PC-9 (cell line): ENCODE results near the gene ADAMTS8. TPM values are rescaled to one million over a fixed set of nuclear protein-coding genes. Genes with fewer than 3 reads are reported as not detected.

ENCODE experiments used
- BruUV-seq: library from RNA; stranded (reverse); fragments of 400-500 nt; replicated peaks from 2 replicates; lab custom pipeline; 2021; lab: Mats Ljungman, UMichigan
- CTCF ChIA-PET: fragments of 300-600 bp; sonication (Branson Sonifier 250); formaldehyde crosslinking; loops from one replicate; lab custom pipeline; 2022; ENCODE audit warnings: antibody characterized with exemption; lab: Charles Lee
- POLR2A ChIA-PET: fragments of 300-600 bp; sonication (Branson Sonifier 250); formaldehyde crosslinking; loops from one replicate; lab custom pipeline; 2022; ENCODE audit warnings: antibody characterized with exemption; ENCODE audit not compliant: unreplicated experiment; lab: Charles Lee
- DNase-seq, 2 experiments: peaks; one replicate each; pipeline versions ENCODE4 v3.0.0 to v3.0.0-alpha.2; 2015 to 2022; ENCODE audit warnings: mixed read lengths in 1 of 2
- H2AFZ ChIP-seq: fragments of 200-600 bp; sonication (generic); 2 replicates; pipeline ENCODE4 v1.8.1; 2017; ENCODE audit warnings: antibody characterized with exemption
- H3F3A ChIP-seq: fragments of 200-600 bp; sonication (generic); 2 replicates; pipeline ENCODE4 v1.8.1; 2017; ENCODE audit warnings: antibody characterized with exemption, mild to moderate bottlenecking, low read depth; ENCODE audit not compliant: insufficient read depth
- H3K27ac ChIP-seq: fragments of 200-600 bp; sonication (generic); 2 replicates; pipeline ENCODE4 v1.6.1; 2016; ENCODE audit warnings: mixed run types
- H3K27me3 ChIP-seq: fragments of 200-600 bp; sonication (generic); 2 replicates; pipeline ENCODE4 v1.6.1; 2016; ENCODE audit warnings: low read depth, mixed run types; ENCODE audit not compliant: insufficient read depth
- H3K36me3 ChIP-seq: fragments of 200-600 bp; sonication (generic); 2 replicates; pipeline ENCODE4 v1.6.1; 2016; ENCODE audit warnings: low read depth, mixed run types
- H3K4me1 ChIP-seq: fragments of 200-600 bp; sonication (generic); replicated peaks from 2 replicates; pipeline ENCODE4 v1.6.1; 2016; ENCODE audit warnings: mixed run types; ENCODE audit not compliant: insufficient read depth
- H3K4me2 ChIP-seq: fragments of 200-600 bp; sonication (generic); 2 replicates; pipeline ENCODE4 v1.6.1; 2017; ENCODE audit warnings: mixed run types
- H3K4me3 ChIP-seq: fragments of 200-600 bp; sonication (generic); 2 replicates; pipeline ENCODE4 v1.6.1; 2016; ENCODE audit warnings: mixed run types
- H3K79me2 ChIP-seq: fragments of 200-600 bp; sonication (generic); 2 replicates; pipeline ENCODE4 v1.6.1; 2017; ENCODE audit warnings: low read depth, mixed run types
- H3K9me2 ChIP-seq: fragments of 200-600 bp; sonication (generic); 2 replicates; pipeline ENCODE4 v1.8.1; 2017; ENCODE audit warnings: mild to moderate bottlenecking; ENCODE audit not compliant: insufficient read depth
- H3K9me3 ChIP-seq: fragments of 200-600 bp; sonication (generic); 2 replicates; pipeline ENCODE4 v1.8.1; 2016; ENCODE audit warnings: low read depth; ENCODE audit not compliant: insufficient read depth
- H4K20me1 ChIP-seq: fragments of 200-600 bp; sonication (generic); 2 replicates; pipeline ENCODE4 v1.8.1; 2017; ENCODE audit not compliant: insufficient read depth
- CTCF ChIP-seq: fragments of 200-600 bp; sonication (generic); conservative IDR thresholded peaks from 2 replicates; pipeline ENCODE4 v1.6.1; 2017; ENCODE audit warnings: mixed run types, antibody characterized with exemption, mild to moderate bottlenecking, moderate library complexity
- EZH2 ChIP-seq: fragments of 200-600 bp; sonication (generic); IDR thresholded peaks from 2 replicates; pipeline ENCODE4 v1.8.0; 2017; ENCODE audit warnings: antibody characterized with exemption, low read depth
- intact Hi-C: fragments of 100-400 bp; cut with micrococcal nuclease; formaldehyde crosslinking; loops from one replicate; pipeline ENCODE4 v1.10.0; 2022; ENCODE audit not compliant: unreplicated experiment
- total RNA-seq: library from RNA; stranded (reverse); gene quantifications from 2 replicates; pipeline ENCODE4 v1.2.3, GENCODE V29; 2021

The ADAMTS8 gene
- total RNA-seq, 1 experiment from 2014 or later: not detected

DNA sequence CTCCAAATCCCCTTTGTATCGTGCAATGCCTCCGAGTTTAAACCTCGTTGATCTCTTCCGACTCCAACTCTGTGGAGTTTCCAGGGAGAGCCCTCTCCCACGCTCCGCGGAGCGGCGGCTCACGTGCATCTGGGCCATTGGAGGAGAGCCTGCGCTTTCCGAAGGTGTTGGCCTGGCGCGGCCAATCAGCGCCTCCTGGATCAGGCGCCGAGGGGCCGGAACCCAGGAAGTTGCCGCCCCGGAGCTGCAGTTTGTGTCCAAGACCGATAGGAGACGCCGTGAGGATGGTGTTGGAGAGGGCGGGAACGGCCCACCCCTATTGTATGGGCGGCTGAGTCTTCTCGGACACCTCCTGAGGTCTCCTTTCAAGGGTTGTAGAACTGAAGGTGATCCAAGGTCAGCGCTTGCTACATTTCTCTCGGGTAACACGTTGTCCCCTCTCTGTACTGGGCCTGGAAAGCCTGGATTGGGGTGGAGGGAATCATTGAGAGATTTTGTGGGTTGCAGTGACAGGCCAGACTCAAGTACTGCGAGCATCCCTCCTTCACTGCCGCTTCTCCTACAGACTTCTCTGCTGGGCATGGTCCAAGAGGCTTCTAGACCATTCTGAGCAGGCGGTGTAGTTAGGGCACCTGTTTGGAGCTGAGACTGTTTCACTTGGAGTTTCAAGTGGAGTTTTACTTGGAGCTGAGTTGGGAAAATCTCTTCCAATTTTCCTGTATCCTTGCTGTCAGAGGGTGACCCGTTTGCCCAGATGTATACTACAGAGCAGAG, 21.8 kb upstream of the ADAMTS8 start:
- peak overlapping the region; percentile 74; the same call in 1 of the 2 replicates for H3K4me3 ChIP-seq
- no peaks in the 10 kb centered on the region for H3K9me3 ChIP-seq
- intact Hi-C loops: loop anchor here (5.0 kb wide), 1 partner anchor 337 kb away; no protein-coding TSS in a partner anchor
- no peaks in the 10 kb centered on the region for H3K9me2 ChIP-seq
- peaks cover 10% of the 10 kb centered on the region; the same call in 1 of the 2 replicates for H3F3A ChIP-seq
- H3K4me2 ChIP-seq: peak overlapping the region; percentile 89
- no peaks in the 10 kb centered on the region for H4K20me1 ChIP-seq
- ChIA-PET CTCF (no interaction called here), POLR2A (no interaction called here)
- H2AFZ ChIP-seq: no peak overlapping the region
- peaks cover 34% of the 10 kb centered on the region for H3K4me1 ChIP-seq
- H3K27me3 ChIP-seq: no peaks in the 10 kb centered on the region
- peaks cover 23% of the 10 kb centered on the region for H3K79me2 ChIP-seq
- TF ChIP-seq CTCF (no peak), EZH2 (no peak)
- BruUV-seq: no TSS peak
- no peaks in the 10 kb centered on the region for H3K36me3 ChIP-seq
- peak overlapping the region; percentile 48; the same call in 1 of the 2 replicates for H3K27ac ChIP-seq
- DNase-seq: no peak

- ChIA-PET CTCF (no interaction called here), POLR2A (no interaction called here)
- H3K4me3 ChIP-seq: peak overlapping the region; percentile 74
- H3K36me3 ChIP-seq: no peaks in the 10 kb centered on the region
- peak overlapping the region; percentile 89 for H3K4me2 ChIP-seq
- no peak for TF ChIP-seq CTCF
- TF ChIP-seq EZH2: no peak
- no peak overlapping the region for H3K27ac ChIP-seq
- H3K27me3 ChIP-seq: no peaks in the 10 kb centered on the region
- H3F3A ChIP-seq: peaks cover 10% of the 10 kb centered on the region; the same call in 1 of the 2 replicates
- H4K20me1 ChIP-seq: no peaks in the 10 kb centered on the region
- no peaks in the 10 kb centered on the region for H3K9me2 ChIP-seq
- H3K4me1 ChIP-seq: peaks cover 34% of the 10 kb centered on the region
- peaks cover 23% of the 10 kb centered on the region for H3K79me2 ChIP-seq
- no peak for DNase-seq
- intact Hi-C loops: loop anchor here (5.0 kb wide), 1 partner anchor 338 kb away; no protein-coding TSS in a partner anchor
- BruUV-seq: no TSS peak
- H3K9me3 ChIP-seq: no peaks in the 10 kb centered on the region
- H2AFZ ChIP-seq: peak overlapping the region; percentile 84
Measured at GRCh38 chr11:130449310-130449990, 21.0 kb upstream of the ADAMTS8 start.
